Stimulated activated CD4-positive, alpha-beta T cell treated with anti-CD3 and anti-CD28 coated beads, TNF-alpha, amount 100 ng/mL, for 24 hours (primary cell): ENCODE measurements around the gene MARCHF5.
"Not testable (repeated sequence)": the region's sequence is repeated elsewhere in the genome, so short reads cannot be mapped to it uniquely, and the experiment has no call there.

ENCODE experiments used
- DNase-seq, 3 experiments: peaks; one replicate each; pipeline ENCODE4 v3.0.0-alpha.2; 2020; ENCODE audit warnings: low read depth in 3 of 3

MARCHF5 gene

DNA sequence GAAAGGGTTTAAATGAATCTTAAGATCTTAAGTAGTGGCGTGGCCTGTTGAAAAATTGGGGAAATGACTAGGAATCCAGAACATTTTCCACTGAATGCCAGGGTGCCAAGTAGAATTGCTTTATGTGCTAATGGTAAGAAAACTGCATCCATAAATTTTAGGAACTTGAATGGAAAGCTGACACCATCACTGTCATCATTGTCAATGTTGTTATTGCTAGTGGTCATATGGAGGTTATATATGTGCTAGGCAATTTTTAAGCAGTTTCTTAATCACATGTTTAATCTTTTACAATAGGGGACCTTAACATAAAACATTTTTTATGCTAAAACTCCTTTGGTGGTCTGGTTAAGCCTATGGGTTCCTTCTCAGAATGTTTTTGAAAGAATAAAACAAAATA is 13.1 kb downstream of the MARCHF5 start:
- DNase-seq, result no peak

DNA sequence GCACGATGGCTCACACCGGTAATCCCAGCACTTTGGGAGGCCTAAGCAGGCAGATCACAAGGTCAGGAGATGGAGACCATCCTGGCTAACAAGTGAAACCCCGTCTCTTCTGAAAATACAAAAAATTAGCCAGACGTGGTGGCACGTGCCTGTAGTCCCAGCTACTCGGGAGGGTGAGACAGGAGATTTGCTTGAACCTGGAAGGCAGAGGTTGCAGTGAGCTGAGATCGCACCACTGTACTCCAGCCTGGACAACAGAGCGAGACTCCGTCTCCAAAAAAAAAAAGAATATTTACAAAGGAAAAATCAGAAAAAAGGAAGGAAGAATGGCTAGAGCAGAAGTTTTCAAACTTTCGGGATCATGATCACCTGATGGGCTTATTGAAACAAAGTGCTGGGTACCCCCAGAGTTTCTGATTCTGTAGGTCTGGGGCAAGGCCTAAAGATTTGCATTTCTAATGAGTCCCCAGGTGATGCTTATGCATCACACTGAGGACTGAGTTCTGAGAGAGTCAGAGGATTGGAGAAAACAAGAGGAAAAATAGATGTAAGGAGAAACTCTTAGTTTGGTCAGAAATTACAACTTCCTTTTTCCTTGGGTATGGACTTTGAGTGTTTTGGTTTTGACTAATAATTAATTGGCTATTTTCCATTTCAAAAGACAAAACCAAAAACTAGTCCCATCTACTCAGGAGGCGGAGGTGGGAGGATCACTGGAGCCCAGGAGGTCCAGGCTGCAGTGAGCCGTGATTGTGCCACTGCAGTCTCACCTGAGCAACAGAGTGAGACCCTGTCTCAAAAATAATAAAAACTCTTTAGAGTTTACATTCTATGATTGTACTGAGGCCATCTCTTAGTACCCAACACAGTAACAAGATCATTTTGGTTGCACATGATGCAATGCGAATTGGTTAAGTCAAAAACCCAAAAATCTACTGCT is 14.4 kb downstream of the MARCHF5 start:
- DNase-seq, result no peak

DNA sequence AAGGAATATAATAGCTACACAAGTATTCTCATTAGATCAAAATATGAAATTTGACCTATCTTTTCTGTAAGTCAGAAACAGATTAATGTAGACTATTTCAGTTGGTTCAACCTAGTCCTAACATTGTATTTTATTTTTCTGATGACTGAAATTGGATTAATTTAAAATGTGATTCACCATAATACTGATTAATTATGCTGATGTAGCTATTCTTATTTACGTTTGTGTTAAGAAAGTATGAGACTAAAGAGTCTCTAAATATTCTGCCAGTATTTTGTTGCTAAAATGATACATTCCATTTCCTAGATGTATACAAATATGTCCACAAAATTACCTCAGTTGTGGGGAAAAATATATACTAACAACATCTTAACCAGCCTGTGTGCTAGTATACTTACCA is 18.3 kb downstream of the MARCHF5 start:
- DNase-seq, result no peak

DNA sequence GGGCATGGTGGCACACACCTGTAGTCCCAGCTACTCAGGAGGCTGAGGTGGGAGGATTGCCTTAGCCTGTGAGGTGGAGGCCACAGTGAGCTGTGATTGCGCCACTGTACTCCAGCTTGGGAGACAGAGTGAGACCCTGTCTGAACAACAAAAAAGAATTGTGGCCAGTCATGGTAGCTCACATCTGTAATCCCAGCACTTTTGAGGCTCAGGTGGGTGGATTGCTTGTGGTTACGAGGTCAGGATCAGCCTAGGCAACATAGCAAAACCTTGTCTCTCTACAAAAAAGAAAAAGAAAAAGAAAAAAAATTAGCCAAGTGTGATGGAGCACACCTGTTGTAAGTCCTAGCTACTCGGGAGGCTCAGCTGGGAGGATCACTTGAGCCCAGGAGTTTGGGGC is 22.8 kb downstream of the MARCHF5 start:
- no peak for DNase-seq

DNA sequence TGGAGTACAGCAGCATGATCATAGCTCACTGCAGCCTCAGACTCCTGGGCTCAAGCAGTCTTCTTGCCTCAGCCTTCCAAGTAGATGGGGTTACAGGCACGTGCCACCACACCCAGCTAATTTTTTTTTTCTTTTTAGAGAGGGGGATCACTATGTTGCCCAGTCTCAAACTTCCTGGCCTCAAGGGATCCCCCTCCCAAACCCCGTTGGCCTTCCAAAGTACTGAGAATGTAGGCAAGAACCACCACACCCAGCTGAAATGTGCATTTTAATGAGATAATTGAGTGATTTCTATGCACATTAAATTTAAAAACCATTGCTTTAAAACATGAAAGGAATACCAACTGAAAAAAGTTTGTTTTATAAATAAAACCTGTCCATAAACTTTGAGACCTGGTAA is 25.6 kb downstream of the MARCHF5 start:
- no peak for DNase-seq

DNA sequence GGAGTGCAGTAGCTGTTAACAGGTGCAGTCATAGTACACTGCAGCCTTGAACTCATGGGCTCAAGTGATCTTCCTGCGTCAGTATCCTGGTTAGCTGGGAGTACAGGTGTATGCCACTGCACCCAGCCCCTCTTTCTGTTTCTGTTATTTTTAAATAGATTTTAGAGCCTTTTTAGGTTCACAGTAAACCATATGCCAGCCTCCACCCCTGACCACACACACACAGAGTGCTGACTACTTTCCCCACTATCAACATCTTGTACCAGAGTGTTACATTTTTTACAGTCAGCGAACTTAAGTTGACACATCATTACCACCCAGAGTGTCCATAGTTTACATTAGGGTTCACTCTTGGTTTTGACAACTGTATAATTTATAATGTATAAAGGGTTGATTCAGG is 32.1 kb downstream of the MARCHF5 start:
- DNase-seq, result no peak

DNA sequence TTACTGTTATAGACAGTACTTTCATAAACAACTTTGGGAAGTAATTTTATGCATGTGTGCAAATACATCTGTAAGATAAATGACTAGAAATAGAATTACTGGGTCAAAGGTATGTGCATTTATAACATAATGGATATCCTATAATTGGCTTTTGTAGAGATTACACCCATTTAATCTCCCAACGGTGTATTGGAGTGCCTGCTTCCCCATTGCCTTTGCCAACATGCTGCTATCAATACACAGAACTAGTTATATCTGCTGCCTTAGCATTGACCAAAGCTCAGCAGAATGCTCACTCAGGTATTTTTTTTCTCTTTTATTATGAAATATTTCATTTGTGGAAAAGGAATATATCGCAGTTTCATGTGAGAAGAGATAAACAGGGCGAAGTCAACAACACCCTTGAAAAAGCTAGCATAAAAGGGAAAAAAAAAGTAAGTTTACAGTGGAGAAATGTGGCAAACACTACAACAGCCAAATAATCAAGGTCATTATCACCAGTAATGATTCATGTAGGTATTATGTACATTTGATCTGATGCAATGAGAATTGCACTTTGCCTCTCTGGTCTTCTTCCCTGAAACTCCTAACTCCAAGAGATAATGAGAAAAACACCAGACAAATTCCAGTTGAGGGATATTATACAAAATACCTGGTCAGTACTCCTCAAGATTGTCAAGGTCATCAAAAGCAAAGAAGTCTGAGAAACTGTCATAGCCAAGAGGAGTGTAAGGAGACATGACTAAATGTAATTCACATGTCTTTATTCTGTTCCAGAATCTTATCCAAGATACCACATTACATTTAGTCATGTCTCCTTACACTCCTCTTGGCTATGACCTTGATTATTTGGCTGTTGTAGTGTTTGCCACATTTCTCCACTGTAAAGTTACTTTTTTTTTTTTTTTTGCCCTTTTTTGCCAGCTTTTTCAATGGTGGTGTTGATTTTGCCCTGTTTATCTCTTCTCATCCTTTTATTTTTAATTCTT is 36.8 kb downstream of the MARCHF5 start:
- DNase-seq, result no peak

DNA sequence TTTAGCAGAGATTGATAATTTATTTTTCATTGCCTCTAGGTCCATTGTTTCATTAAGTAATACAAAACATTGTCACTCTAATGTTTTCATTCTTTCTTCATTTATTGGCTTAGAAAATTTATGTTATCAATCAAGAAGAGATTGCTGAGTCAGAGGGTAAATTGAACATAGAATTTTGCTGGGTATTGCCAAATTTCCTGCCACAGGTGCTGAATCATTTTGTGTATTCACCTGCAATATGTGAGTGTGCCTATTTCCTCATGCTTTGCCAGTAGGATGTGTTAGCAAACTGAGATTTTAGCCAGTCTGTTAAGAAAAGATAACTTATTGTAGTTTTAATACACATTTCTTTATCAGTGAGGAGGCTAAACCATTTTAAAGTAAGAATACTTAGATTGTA is 38.0 kb downstream of the MARCHF5 start:
- DNase-seq, result no peak

DNA sequence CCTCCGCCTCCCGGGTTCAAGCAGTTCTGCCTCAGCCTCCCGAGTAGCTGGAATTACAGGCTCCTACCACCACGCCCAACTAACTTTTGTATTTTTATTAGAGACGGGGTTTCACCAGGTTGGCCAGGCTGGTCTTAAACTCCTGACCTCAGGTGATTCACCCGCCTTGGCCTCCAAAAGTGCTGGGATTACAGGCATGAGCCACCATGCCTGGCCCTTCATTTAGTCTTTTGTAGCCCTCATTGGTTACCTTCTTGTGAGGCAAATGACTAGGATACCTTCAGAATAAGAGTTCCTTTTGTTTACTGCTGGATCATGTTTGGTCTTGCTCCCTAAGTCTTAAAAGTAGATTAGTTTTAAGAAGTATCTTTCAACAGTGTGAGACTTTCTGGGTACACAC is 39.0 kb downstream of the MARCHF5 start:
- DNase-seq, result not testable (repeated sequence)

DNA sequence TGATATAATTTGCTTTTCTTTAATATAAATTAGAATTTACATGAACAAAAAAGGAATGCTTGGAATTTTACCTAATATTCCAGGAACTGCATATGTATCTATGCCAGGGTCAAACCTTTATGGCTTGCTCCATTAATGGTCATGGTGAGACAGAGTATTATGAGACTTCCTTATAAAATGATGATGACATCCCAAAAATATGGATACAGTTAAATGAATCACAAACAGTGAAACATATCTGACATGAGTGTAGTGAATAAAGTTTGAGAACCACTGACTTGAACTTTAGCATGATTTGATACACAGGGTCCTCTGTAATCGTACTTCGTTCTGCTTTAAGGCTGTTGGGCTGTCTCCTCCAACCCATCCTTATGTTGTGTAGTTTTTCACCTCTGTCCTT is 51.8 kb downstream of the MARCHF5 start:
- DNase-seq, result no peak

DNA sequence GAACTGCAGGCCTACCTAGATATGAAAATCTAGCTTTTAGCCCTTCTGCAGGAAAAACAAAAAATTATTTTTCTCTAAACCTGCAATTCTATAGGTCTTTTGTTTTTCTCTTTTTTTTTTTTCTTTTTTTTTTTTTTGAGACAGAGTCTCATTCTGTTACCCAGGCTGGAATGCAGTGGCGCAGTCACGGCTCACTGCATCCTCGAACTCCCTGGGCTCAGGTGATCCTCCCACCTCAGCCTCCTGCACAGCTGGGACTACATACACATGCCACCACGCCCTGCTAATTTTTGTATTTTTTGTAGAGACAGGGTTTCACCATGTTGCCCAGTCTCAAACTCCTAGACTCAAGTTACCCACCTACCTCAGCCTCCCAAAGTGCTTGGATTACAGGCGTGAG is 54.6 kb downstream of the MARCHF5 start:
- DNase-seq, result not testable (repeated sequence)

DNA sequence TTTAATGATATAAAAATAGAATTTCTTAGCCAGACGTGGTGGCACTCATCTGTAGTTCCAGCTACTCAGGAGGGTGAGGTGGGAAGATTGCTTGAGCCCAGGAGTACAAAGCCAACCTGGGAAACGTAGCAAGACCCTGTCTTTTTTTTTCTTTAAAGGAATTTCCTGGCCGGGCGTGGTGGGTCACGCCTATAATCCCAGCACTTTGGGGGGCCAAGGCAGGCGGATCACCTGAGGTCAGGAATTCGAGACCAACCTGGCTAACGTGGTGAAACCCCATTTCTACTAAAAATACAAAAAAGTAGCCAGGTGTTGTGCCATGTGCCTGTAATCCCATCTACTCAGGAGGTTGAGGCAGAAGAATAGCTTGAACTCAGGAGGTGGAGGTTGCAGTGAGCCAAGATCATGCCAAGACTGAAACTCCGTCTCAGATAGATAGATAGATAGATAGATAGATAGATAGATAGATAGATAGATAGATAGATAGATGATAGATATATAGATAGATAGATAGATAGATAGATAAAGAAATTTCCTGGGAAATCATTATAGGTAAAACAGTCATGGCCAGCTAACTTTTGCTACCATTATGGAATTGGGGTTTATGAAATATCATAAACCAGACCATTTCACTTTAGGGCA is 56.2 kb downstream of the MARCHF5 start:
- DNase-seq, result not testable (repeated sequence)

DNA sequence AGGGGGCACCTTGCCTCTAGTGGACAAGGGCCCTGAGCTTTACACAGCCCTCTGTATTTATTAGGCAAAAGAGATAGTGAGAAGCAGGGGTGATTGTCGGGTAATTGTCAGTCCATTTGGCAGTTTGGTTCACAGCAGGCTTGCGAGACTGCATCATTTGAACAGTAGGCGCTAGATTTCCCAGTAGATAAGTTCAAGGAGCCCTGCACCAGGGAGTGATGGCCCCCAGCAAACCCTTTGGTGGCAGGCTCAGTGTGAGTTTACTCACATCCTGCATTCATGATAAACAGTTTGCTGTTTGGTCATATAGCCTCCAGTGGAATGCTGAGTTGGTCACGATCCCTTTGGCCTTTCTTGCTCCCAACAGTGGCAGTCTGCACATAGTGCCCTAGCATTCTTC is 59.4 kb downstream of the MARCHF5 start:
- DNase-seq, result no peak

DNA sequence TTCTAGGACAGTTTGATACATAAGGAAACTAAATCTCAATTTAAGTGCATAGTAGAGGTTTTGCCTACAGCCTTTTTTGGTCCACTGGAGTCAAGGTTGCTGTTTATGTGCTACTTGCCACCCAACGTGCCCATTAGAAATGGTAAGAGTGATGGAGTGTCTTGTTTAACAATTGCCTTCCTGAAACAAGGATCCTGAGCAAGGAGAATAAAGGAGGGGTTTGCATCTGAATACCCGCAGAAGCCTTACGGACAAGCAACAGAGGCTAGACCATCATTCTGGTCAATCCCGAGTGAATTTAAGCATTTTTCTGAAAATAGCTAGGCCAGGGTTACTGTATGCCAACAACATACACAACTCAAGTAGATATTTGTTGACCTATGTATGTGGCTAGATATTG is 63.6 kb downstream of the MARCHF5 start:
- DNase-seq, result no peak

DNA sequence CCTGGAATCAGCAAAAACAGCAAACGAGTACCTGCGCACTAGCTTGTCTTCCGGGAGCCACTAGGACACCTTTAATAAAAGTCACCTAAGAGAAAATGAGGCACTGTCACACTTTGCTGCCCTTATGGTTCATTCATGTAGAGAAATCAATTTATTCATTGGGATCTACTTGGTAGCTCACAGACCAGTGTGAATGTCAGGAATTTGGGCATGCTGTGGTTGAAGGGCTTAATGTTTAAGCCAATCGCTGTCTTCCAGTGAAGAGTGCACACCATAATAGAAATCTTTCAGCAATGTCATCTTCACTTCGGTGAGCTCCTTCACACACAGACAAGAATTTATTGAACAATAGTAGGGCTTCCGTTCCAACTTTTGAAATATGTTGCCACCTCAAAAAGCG is 65.1 kb downstream of the MARCHF5 start:
- DNase-seq, result no peak

DNA sequence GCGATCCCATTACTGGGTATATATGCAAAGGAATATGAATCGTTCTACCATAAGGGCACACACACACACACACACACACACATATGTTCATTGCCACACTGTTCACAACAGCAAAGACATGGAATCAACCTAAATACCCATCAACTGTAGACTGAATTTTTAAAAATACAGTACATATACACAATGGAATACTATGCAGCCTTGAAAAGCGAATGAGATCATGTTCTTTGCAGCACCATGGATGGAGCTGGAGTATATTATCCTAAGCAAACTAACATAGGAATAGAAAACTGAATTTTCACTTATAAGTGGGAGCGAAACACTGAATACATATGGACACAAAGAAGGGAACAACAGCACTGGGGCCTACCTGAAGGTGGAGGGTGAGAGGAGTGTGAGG is 72.5 kb downstream of the MARCHF5 start:
- no peak for DNase-seq

DNA sequence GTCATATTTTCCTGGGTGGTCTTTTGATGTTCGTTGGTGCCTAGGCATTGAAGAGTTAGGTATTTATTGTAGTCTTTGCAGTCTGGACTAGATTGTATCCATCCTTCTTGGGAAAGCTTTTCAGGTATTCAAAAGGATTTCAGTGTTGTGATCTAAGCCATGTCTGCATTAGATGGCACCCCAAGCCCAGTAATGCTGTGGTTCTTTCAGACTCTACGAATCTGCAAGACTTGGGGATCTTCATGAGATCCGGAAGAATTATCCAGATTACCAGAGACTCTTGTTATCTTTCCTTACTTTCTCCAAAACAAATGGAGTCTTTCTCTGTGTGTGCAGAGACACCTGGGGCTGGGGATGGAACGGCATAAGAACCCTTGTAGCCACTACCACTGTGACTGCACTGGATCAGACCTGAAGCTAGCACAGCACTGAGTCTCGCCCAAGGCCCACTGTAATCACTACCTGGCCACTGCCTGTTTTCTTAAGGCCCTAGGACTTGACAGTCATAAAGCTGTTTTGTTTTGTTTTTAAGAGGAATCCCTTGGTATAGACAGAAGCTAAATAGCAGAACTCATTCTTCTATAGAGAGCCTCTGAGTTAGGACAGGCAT is 75.5 kb downstream of the MARCHF5 start:
- no peak for DNase-seq

DNA sequence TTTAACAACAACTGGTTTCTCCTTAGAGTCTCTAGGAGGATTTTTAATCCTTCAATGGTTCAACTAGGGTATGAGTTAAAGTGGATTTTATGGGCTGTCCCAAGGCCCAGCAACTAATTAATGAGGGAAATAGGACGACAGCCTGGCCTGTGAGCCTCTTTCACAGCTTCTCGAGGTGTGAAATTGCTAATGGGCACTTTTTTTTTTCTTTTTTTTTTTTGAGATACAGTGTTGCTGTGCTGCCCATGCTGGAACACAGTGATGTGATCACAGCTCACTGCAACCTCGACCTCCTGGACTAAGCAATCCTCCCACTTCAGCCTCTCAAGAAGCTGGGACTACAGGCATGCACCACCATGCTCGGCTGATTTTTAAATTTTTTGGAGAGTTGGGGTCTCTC is 87.0 kb downstream of the MARCHF5 start:
- DNase-seq, result no peak

DNA sequence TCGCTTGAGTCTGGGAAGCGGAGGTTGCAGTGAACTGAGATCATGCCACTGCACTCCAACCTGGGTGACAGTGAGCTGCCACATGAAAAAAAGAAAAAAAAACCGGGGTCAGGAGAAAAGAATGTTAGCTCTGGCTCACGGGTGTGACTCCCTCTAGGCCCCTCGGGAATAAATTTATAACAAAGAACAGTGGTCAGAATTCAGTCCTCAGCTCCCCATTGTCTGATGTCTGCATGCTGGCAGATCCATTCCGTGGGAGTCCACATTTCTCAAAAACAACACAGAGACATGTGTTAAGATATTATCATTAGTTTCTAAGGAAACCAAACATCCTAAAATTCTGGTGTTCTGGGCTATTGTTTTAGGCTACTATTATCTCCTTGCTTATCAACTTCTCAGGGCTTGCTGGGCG is 90.6 kb downstream of the MARCHF5 start:
- no peak for DNase-seq

DNA sequence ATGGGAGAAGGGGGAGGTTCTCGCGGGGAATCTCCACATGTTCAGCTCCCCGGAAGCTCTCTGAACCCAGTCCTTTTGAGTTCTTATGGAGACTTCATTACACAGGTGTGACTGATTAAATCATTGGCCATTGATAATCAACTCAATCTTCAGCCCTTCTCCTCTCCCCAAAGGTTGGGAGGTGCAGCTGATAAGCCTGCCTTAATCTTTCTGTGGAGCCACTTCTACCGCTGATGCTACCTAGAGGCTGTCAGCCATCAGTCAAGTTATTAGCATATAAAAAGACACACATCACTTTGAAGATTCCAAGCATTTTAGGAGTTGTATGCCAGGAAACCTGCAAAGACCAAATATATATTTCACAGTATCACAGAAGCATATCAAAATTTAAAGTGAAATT is 91.7 kb downstream of the MARCHF5 start:
- no peak for DNase-seq

DNA sequence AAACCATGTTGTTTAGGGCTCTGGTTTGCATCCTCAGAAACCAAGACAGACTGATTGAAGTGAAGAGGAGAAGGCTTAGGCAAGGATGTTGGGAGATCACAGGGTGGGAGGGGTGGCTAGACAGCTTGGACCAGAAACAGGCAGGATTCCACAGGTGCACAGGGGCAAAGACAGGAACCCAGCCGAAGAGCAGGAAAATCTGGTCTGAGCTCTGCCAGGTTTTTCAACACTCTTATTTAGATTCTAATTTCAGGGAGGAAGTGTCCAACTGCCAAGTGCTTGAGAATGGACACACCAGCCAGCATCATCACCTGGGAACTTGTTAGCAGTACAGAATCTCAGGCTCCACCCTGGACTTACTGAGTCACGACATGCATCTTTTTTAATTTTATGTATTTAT is 93.8 kb downstream of the MARCHF5 start:
- no peak for DNase-seq

DNA sequence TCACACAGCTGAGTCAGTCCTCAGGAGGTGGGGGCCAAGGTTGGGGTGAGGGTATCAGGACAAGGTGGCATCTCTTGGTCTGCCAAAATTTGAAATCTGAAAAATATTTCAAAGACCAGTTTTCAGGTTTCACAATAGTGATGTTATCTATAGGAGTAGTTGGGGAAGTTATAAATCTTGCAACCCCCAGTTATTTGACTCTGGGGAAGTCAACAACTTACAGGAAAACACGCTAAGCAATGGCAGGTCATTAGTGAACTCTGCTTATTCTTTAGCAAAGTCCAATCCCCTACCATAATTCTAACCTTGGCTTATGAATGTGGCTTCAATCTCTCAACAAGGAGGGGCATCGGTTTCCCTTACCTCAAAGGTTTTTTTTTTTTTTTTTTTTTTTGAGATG is 94.9 kb downstream of the MARCHF5 start:
- no peak for DNase-seq
